Stimulated activated CD4-positive, alpha-beta T cell treated with anti-CD3 and anti-CD28 coated beads, Interleukin-12 subunit alpha, Interleukin-12 subunit beta, amount 100 ng/mL, for 48 hours (primary cell): ENCODE data around the gene TNRC18.

Experiments used
- DNase-seq, 3 donors: peaks; one replicate each; pipeline ENCODE4 v3.0.0-alpha.2; 2020; ENCODE audit warnings: low read depth in 2 of 3, low spot score in 1 of 3

TNRC18 gene

GRCh38 chr7:5408777-5409176 lies 14.9 kb downstream of the TNRC18 start:
- no peak for DNase-seq

- DNase-seq = no peak
Observed at GRCh38 chr7:5406957-5407945, 16.4 kb downstream of the TNRC18 start.

- DNase-seq = no peak
Observed at GRCh38 chr7:5404421-5404826, 19.2 kb downstream of the TNRC18 start.

- DNase-seq = no peak
Observed at GRCh38 chr7:5403442-5403841, 20.2 kb downstream of the TNRC18 start.

- no peak for DNase-seq
Observed at GRCh38 chr7:5397736-5398135, 25.9 kb downstream of the TNRC18 start.

GRCh38 chr7:5396999-5397663 lies 26.5 kb downstream of the TNRC18 start:
- DNase-seq = peak; percentile 68 to 81 (median 81)

GRCh38 chr7:5396542-5396941 lies 27.1 kb downstream of the TNRC18 start:
- DNase-seq = peak; percentile 24 to 44 (median 34)

GRCh38 chr7:5395246-5395645 lies 28.4 kb downstream of the TNRC18 start:
- no peak for DNase-seq

GRCh38 chr7:5394264-5395105 lies 29.1 kb downstream of the TNRC18 start:
- DNase-seq = no peak

- no peak for DNase-seq
Observed at GRCh38 chr7:5393748-5394147, 29.9 kb downstream of the TNRC18 start.

- DNase-seq = no peak
Observed at GRCh38 chr7:5393328-5393727, 30.3 kb downstream of the TNRC18 start.

- DNase-seq = no peak
Observed at GRCh38 chr7:5390918-5391317, 32.7 kb downstream of the TNRC18 start.

GRCh38 chr7:5388905-5389433 lies 34.7 kb downstream of the TNRC18 start:
- DNase-seq = no peak

- DNase-seq = no peak
Observed at GRCh38 chr7:5388273-5388901, 35.2 kb downstream of the TNRC18 start.

GRCh38 chr7:5387711-5388245 lies 35.9 kb downstream of the TNRC18 start:
- no peak for DNase-seq

GRCh38 chr7:5384618-5385017 lies 39.0 kb downstream of the TNRC18 start:
- no peak for DNase-seq

- DNase-seq = no peak
Observed at GRCh38 chr7:5383314-5384098, 40.1 kb downstream of the TNRC18 start.

- DNase-seq = no peak
Observed at GRCh38 chr7:5382281-5382892, 41.2 kb downstream of the TNRC18 start.
